GM18499 (cell line): ENCODE results near the gene SENP1.

Experiments used
- ATAC-seq: cut with Tn5 transposase; IDR thresholded peaks from one replicate; pipeline ENCODE4 v1.9.1; 2021; ENCODE audit warnings: moderate number of reproducible peaks; ENCODE audit not compliant: insufficient read depth, unreplicated experiment

The SENP1 gene

DNA sequence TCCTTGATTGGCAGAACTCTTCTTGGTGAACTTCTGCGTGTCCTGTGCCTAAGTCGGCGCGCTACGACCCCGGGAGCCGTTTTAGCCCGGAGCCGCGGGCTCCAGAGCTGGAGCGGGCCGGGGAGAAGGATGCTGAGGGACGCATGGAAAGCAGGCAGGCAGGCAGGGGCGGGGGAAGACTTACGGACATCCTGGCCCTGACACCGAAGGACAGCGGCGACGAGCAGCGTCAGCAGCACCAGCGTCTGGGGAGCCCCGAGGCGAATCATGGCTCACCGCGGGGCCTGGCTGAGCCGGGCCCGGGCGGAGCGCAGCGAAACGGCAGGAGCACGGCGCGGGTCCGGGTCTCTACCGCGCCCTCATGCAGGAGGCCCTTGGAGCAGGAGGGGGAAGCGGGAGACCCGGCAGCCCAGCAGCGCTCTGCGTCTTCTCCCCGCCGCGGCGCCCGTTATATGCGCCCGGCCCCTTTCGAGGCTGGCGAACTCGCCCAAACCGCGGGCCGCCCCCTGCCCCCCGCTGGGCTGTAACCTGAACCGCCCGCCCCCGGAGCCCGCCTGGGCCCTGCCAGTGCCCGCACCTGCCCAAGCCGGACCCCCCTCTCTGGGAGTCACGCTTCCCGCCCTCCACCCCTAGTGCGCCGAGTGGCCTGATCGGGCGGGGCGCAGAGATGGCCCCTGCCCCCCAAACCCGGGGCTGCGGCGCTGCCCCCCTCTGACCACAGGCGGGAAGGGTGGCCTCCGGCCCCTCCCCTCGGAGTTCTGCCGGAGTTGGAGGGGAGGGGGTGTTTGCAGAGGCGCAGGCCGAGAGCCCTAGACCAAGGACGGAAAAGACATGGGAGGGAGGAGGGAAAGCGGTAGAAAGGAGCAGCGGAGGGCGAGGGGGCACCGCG, 101.6 kb downstream of the SENP1 start, which contains the start of gene COL2A1:
Gene COL2A1 (minus strand): TSS at position 424 of the 889 bp plus-strand sequence. CDS start 155 bp downstream, at position 269.
- ATAC-seq: no peak

- ATAC-seq: no peak
These were observed 102.4 kb downstream of the SENP1 start for GRCh38 chr12:48003226-48004052.

DNA sequence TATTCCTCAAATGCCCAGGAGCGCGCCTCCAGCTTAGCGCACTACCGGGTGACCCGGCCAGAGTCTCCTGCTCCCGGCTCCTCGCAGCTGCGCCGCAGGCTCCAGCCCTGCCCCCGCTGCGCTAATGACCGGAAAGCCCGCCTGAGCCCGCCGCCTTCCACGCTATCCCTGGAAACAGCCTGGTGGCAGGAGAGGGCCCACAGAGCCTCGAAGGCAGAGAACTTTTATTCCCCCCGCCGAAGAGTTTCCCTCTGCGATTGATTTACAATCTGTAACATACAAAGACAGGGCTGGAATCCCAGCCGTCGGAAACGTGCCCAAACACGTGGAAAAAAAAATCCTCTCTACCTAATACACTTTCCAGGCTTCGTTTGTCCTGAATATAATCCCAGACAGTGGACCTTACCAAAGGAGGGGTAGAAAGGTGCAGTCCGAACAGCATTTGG, 103.1 kb downstream of the SENP1 start:
- no peak for ATAC-seq

DNA sequence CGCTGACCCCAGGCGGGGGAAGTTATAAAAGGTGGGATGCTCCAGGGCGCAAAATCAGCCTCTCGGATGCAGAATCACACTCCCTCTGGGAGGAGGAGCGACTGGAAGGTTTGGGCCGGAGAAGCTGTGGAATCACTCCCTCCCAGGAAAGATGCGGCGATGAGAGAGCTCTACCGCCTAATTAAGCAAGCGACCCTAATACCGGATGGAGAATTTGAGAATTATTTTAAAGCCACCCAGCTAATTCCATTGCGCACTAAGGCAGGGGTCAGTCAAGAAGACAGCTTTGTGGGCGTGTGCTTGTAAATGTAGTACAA, 103.5 kb downstream of the SENP1 start:
- ATAC-seq: no peak

- no peak for ATAC-seq
These were observed 104.1 kb downstream of the SENP1 start for GRCh38 chr12:48001505-48002413.

DNA sequence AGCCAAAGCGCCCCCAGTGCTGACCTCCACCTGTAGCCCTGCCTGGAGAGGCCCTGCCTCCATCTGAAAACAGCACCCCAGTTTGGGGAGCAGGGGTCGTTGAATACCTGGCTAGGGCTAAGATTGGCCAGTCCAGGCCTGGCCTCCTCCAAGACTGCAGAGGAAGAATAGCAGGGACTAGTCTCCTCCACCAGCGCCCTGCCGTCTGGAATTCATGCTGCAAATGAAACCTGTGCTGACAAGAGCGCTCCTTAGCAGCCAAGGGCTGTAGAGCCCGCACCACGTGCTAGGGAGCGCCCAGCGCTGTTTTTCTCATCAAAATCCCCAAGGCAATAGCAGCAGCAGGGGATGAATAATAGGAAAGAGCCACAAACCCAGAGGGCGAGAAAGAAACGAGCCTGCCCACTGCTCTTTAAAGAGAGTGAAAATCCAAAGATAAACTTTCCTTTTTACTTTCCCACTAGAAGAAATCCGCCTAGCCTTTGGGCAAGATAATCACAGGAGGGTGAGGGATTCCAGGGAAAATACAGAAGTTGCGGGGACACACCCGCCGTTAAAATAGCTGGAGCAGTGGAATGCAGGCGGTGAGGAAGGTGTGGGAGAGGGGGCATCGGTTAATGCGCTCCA, 104.9 kb downstream of the SENP1 start:
- ATAC-seq: no peak

DNA sequence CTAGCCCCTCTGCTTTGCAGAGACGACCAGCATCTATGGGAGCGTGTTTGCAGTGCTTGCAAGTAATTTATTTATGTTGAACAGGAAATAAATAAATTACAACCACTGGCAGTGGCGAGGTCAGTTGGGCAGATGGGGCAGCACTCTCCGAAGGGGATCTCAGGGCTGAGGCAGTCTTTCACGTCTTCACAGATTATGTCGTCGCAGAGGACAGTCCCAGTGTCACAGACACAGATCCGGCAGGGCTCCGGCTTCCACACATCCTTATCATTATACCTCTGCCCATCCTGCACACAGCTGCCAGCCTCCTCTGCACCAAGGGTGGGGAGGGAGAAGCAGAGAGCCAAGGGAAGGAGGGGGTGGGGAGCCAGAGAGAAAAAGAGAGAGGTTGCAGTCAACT, 106.1 kb downstream of the SENP1 start:
- no peak for ATAC-seq

GRCh38 chr12:47997321-47997720, 108.6 kb downstream of the SENP1 start:
- ATAC-seq: no peak

DNA sequence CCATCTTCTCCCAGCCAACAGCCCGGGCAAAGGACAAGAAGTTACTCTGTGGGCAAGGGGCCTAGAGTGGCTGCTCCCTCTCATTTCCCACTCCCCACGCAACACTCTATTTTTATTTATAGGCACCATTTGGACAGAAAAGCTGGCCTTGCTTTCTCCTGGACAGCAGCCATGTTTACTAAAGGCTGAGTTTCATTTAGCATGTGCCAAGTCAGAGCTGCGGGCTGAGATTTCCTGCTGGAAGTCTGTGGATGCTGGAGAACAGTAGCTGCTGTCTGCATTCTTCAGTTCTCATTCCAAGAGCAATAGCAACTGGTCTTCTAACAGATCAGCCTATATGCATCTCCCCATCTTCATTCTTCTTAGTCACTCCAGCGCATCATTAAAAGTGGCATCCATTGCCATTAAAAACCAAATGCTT, 109.9 kb downstream of the SENP1 start:
- ATAC-seq: no peak

DNA sequence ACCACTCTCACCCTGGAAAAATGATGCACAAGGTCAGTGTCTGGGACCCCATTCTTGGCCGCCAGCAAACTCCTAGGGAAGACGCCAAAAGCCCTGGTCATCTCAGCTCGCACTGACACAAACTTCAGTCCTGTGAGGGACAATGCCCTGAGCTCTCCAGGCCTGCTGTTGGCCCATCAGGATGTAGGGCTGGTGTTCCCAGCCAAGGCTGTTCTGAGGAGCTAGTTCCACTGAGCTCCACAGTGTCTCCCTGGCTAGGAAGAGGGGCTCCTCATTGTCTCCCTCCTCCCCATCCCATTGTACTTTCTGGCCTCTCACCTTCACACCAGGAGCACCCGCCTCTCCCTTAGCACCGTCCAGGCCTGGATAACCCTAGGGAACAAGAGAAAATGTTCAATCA, 112.4 kb downstream of the SENP1 start:
- ATAC-seq: no peak
